Progenitor cell of endocrine pancreas (in vitro differentiated cells): ENCODE data around the gene NXPH2. TPM values are rescaled to one million over a fixed set of nuclear protein-coding genes. Genes with fewer than 3 reads are reported as not detected.

ENCODE experiments used
- DNase-seq: peaks from one replicate; pipeline ENCODE4 v3.0.0; 2021; ENCODE audit warnings: low spot score; ENCODE audit not compliant: unreplicated experiment
- H3K27ac Mint-ChIP-seq: 2 replicates; pipeline ENCODE4 v1.8.0; 2021; ENCODE audit warnings: mild to moderate bottlenecking, moderate library complexity, mixed read lengths
- H3K27me3 Mint-ChIP-seq: 2 replicates; pipeline ENCODE4 v1.8.0; 2021; ENCODE audit warnings: mixed read lengths
- H3K36me3 Mint-ChIP-seq: 2 replicates; pipeline ENCODE4 v1.8.0; 2022; ENCODE audit warnings: mixed read lengths; ENCODE audit not compliant: insufficient read depth
- H3K4me1 Mint-ChIP-seq: 2 replicates; pipeline ENCODE4 v1.8.0; 2021; ENCODE audit warnings: low read depth, mixed read lengths
- H3K4me3 Mint-ChIP-seq: 2 replicates; pipeline ENCODE4 v1.8.0; 2021; ENCODE audit warnings: low read depth, mild to moderate bottlenecking, moderate library complexity, mixed read lengths
- H3K9me3 Mint-ChIP-seq: 2 replicates; pipeline ENCODE4 v1.8.0; 2021; ENCODE audit warnings: low read depth, mixed read lengths
- total RNA-seq: library from RNA; stranded (reverse); gene quantifications from 2 replicates; pipeline ENCODE4 v1.2.1, GENCODE V29; 2021
- TF ChIP-seq, protein P1 (sequence below): fragments of 200-600 bp; sonication (generic); IDR thresholded peaks from one replicate; pipeline ENCODE4 v1.5.0; 2021; ENCODE audit warnings: antibody characterized with exemption, mild to moderate bottlenecking; ENCODE audit not compliant: unreplicated experiment

NXPH2 gene
- total RNA-seq, 1 donor from 2014 or later = 5.3 TPM

DNA sequence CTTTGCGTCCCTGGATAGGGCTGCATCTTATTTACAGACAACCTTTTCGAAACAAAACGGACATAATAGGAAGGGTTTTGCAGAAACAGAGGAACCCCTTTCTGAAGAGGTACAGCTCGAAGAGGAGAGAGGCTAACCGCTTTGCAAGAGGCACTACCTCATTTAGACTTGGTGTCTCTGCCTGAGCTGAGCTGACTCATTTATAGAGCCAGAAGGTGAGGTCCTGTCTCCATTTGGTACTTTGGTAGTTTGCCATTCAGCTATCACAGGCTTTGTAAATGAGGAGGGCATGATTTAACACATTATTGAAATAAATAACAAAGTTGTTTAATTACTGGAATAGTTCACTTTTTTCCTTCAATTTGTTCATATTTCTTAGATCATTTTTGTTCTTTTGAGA is 2.2 kb upstream of the NXPH2 start:
- no peak overlapping the region for H3K27ac Mint-ChIP-seq
- no peaks in the 10 kb centered on the region for H3K36me3 Mint-ChIP-seq
- peaks cover 53% of the 10 kb centered on the region for H3K27me3 Mint-ChIP-seq
- peaks cover 32% of the 10 kb centered on the region for H3K4me1 Mint-ChIP-seq
- DNase-seq = no peak
- no peak overlapping the region for H3K4me3 Mint-ChIP-seq
- TF ChIP-seq, protein P1, sequence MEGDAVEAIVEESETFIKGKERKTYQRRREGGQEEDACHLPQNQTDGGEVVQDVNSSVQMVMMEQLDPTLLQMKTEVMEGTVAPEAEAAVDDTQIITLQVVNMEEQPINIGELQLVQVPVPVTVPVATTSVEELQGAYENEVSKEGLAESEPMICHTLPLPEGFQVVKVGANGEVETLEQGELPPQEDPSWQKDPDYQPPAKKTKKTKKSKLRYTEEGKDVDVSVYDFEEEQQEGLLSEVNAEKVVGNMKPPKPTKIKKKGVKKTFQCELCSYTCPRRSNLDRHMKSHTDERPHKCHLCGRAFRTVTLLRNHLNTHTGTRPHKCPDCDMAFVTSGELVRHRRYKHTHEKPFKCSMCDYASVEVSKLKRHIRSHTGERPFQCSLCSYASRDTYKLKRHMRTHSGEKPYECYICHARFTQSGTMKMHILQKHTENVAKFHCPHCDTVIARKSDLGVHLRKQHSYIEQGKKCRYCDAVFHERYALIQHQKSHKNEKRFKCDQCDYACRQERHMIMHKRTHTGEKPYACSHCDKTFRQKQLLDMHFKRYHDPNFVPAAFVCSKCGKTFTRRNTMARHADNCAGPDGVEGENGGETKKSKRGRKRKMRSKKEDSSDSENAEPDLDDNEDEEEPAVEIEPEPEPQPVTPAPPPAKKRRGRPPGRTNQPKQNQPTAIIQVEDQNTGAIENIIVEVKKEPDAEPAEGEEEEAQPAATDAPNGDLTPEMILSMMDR = no peak
- H3K9me3 Mint-ChIP-seq = no peaks in the 10 kb centered on the region

DNA sequence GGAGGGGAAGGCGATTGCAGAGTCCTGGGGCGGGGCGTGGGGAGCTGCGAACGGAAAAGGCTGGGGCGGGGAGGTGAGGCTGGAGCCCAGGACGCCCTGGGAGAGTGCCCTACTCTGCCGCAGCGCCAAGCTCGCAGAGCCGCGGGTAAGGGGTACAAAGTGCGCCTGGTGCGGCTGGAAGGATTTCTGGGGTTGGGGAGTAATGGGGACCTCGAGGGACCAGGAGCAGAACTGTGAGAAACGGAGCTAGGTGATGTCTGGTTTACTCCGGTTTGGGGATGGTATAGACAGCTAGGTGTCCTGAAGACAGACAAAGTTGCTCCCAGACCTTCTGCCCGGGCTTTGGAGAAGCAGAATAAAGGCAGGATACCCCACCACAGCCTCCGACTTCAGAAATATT is 718 bp upstream of the NXPH2 start:
- peak overlapping the region; percentile 68 for H3K4me3 Mint-ChIP-seq
- H3K4me1 Mint-ChIP-seq = peaks cover 29% of the 10 kb centered on the region
- no peak for DNase-seq
- H3K9me3 Mint-ChIP-seq = no peaks in the 10 kb centered on the region
- H3K27ac Mint-ChIP-seq = no peak overlapping the region
- no peaks in the 10 kb centered on the region for H3K36me3 Mint-ChIP-seq
- H3K27me3 Mint-ChIP-seq = peaks cover 53% of the 10 kb centered on the region
- TF ChIP-seq, protein P1 = no peak

DNA sequence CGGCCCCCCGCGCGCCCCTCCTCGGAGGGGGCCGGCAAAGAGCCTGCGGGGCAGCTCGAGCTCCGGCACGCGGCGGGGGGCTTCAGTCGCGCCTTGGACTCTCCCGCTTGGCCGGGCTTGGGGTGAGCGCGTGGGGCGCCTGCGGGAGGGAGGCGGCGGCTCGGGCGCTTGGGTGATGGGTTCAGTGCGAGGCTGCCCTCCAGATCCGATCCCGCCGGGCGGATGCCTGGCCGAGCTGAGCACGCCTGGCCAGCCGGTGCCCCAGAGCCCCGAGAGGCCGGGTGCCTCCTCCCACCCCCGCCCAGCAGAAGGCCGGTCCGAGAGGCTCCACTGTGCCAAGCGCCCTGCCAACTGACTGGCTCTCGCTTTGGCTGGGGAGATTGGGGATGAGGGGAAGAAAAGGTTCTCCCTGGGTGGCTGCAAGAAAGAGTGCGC is 273 bp upstream of the NXPH2 start:
- peaks cover 32% of the 10 kb centered on the region for H3K4me1 Mint-ChIP-seq
- DNase-seq = peak; percentile 15
- no peaks in the 10 kb centered on the region for H3K36me3 Mint-ChIP-seq
- TF ChIP-seq, protein P1 = no peak
- no peaks in the 10 kb centered on the region for H3K9me3 Mint-ChIP-seq
- peaks cover 53% of the 10 kb centered on the region for H3K27me3 Mint-ChIP-seq
- peak overlapping the region; percentile 68 for H3K4me3 Mint-ChIP-seq
- no peak overlapping the region for H3K27ac Mint-ChIP-seq

DNA sequence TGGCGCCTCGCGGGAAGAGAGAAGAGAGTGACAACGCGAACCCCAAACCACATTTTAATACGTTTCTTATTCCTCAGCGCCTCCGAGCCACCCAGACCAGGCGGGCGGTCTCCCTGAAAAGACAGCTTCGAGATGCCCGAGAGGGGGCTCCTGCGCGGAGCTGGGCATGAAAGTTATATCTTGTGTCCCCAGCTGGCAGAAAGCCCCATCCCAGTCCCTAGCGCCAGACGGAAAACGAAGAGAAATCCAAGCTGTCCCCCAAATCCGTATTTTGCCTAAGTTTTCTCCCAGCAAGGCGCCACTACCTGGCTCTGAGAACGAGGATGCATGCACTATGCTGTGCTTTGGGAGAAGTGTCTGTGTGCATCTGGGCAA is 797 bp downstream of the NXPH2 start:
- Mint-ChIP-seq H3K36me3 (no peaks in the 10 kb centered on the region), H3K27ac (peak overlapping the region; percentile 65), H3K4me1 (peaks cover 36% of the 10 kb centered on the region), H3K4me3 (peak overlapping the region; percentile 83), H3K27me3 (peaks cover 53% of the 10 kb centered on the region), H3K9me3 (no peaks in the 10 kb centered on the region)
- TF ChIP-seq, protein P1 = no peak
- DNase-seq = no peak

DNA sequence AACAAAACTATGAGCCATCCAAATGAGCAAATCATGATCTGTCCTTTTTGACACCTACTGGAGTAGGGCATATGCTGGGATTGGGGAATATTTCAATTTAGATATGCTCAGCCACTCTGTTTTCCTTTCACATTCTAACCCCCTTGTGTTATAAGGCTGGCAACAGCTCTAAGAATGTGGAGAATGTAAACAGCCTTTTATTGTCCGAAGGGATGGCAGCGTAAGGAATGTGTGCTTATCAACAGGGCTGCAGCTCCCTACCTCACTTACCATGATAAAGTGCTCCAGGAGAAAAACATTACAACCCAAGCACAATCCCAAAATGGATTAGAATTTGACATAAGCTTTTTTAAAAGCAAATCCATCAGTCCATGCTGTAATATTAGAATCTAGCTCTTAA is 2.2 kb downstream of the NXPH2 start:
- Mint-ChIP-seq H3K27me3 (peaks cover 41% of the 10 kb centered on the region), H3K4me3 (peak overlapping the region; percentile 83)

More for the DNA sequence above, 2.2 kb downstream of the NXPH2 start:
- Mint-ChIP-seq H3K4me1 (peaks cover 36% of the 10 kb centered on the region), H3K36me3 (no peaks in the 10 kb centered on the region), H3K9me3 (no peaks in the 10 kb centered on the region), H3K27ac (peak overlapping the region; percentile 12)
- TF ChIP-seq, protein P1 = no peak
- DNase-seq = no peak
